ENCODE measurements around the gene PRELP. TPM values are rescaled to one million over a fixed set of nuclear protein-coding genes. Genes with fewer than 3 reads are reported as not detected.

The PRELP gene
- total RNA-seq, 1 donor from 2014 or later = 128 TPM

GRCh38 chr1:203448521-203449061, 27.0 kb upstream of the PRELP start:
- no peak for DNase-seq (ENCODE audit: extremely low spot score in 2 of 2)
- intact Hi-C loops (cut with DNase I) = loop anchor here (2.0 kb wide), 1 partner anchor 60 kb away; no protein-coding TSS in a partner anchor
- no peaks in the 10 kb centered on the region for H3K36me3 ChIP-seq
- H3K27ac ChIP-seq = peak overlapping the region; percentile 88
- TF ChIP-seq, protein P1, sequence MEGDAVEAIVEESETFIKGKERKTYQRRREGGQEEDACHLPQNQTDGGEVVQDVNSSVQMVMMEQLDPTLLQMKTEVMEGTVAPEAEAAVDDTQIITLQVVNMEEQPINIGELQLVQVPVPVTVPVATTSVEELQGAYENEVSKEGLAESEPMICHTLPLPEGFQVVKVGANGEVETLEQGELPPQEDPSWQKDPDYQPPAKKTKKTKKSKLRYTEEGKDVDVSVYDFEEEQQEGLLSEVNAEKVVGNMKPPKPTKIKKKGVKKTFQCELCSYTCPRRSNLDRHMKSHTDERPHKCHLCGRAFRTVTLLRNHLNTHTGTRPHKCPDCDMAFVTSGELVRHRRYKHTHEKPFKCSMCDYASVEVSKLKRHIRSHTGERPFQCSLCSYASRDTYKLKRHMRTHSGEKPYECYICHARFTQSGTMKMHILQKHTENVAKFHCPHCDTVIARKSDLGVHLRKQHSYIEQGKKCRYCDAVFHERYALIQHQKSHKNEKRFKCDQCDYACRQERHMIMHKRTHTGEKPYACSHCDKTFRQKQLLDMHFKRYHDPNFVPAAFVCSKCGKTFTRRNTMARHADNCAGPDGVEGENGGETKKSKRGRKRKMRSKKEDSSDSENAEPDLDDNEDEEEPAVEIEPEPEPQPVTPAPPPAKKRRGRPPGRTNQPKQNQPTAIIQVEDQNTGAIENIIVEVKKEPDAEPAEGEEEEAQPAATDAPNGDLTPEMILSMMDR (IDR thresholded peaks at IDR 0.05) = no peak
- TF ChIP-seq POLR2AphosphoS5 (IDR thresholded peaks at IDR 0.05; ENCODE audit: insufficient read depth in 1 of 2, low read depth in 1 of 2) = peak; percentile 77 to 83
- TF ChIP-seq POLR2A (IDR thresholded peaks at IDR 0.05) = peak in 1 of 2 donors; percentile 17
- no peak overlapping the region for H3K4me3 ChIP-seq
- H3K9me3 ChIP-seq = no peaks in the 10 kb centered on the region
- H3K4me1 ChIP-seq = peaks cover 36% of the 10 kb centered on the region
- H3K27me3 ChIP-seq = no peaks in the 10 kb centered on the region

DNA sequence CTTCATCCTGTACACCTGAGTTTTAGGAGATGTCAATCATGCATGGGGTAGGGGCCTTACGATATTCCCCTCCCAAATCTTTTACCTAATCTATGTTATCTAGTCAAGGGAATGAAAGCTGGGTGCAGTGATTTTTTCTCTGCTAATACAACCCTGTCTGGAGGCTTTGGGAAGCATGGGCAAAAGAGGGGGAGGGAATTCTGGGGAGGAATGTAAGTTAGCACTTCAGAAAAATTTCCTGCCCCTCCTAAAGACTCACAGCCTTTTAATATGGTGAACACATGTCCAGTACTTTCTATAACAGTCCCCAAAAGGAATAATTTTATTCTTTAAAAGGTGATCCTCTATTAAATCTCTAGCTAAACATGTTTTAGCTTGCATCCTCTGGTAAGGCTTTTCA, 25.6 kb upstream of the PRELP start:
- H3K27me3 ChIP-seq = no peaks in the 10 kb centered on the region
- DNase-seq (ENCODE audit: extremely low spot score in 2 of 2) = no peak
- H3K4me1 ChIP-seq = peaks cover 36% of the 10 kb centered on the region
- TF ChIP-seq, protein P1 (IDR thresholded peaks at IDR 0.05) = no peak
- no peak for TF ChIP-seq POLR2AphosphoS5 (IDR thresholded peaks at IDR 0.05; ENCODE audit: insufficient read depth in 1 of 2, low read depth in 1 of 2)
- TF ChIP-seq POLR2A (IDR thresholded peaks at IDR 0.05) = no peak
- H3K36me3 ChIP-seq = no peaks in the 10 kb centered on the region
- peak overlapping the region; percentile 88 for H3K27ac ChIP-seq
- no peak overlapping the region for H3K4me3 ChIP-seq
- intact Hi-C loops (cut with DNase I) = no loop called here
- no peaks in the 10 kb centered on the region for H3K9me3 ChIP-seq

DNA sequence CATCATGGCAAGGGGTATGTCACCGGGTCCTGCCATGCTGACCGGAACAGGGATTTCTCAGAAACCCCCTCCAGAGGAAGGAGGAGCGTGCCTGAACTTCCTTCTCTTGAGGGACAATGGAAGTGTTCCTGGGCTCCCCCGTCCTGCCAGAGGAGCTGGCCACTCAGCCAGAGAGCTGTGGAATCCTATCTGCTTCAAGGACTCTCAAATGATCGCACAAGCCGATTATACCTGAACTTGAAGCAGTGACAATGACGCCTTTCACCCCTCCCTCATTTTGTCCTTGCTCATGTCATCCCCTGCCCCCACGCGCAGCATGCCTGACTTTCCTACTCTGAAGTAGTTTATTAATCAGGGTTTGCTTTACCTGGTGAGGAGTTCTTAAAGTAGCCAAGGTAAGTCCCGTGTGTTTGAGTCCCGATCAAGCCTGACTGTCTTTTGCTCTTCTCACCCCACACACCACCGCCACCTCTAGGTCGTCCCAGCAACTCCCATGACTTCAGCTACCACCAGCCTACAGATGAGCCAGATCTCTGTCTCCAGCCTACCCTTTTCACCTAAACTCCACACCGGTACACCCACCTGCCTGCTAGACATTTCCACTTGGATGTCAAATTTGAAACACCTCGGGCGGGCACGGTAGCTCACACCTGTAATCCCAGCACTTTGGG, 25.0 kb upstream of the PRELP start:
- H3K27me3 ChIP-seq = no peaks in the 10 kb centered on the region
- intact Hi-C loops (cut with DNase I) = no loop called here
- no peaks in the 10 kb centered on the region for H3K9me3 ChIP-seq
- no peak for DNase-seq (ENCODE audit: extremely low spot score in 2 of 2)
- no peaks in the 10 kb centered on the region for H3K36me3 ChIP-seq
- no peak for TF ChIP-seq POLR2AphosphoS5 (IDR thresholded peaks at IDR 0.05; ENCODE audit: insufficient read depth in 1 of 2, low read depth in 1 of 2)
- no peak for TF ChIP-seq POLR2A (IDR thresholded peaks at IDR 0.05)
- TF ChIP-seq, protein P1 (IDR thresholded peaks at IDR 0.05) = no peak
- H3K4me1 ChIP-seq = peaks cover 36% of the 10 kb centered on the region
- peak overlapping the region; percentile 88 for H3K27ac ChIP-seq
- no peak overlapping the region for H3K4me3 ChIP-seq

DNA sequence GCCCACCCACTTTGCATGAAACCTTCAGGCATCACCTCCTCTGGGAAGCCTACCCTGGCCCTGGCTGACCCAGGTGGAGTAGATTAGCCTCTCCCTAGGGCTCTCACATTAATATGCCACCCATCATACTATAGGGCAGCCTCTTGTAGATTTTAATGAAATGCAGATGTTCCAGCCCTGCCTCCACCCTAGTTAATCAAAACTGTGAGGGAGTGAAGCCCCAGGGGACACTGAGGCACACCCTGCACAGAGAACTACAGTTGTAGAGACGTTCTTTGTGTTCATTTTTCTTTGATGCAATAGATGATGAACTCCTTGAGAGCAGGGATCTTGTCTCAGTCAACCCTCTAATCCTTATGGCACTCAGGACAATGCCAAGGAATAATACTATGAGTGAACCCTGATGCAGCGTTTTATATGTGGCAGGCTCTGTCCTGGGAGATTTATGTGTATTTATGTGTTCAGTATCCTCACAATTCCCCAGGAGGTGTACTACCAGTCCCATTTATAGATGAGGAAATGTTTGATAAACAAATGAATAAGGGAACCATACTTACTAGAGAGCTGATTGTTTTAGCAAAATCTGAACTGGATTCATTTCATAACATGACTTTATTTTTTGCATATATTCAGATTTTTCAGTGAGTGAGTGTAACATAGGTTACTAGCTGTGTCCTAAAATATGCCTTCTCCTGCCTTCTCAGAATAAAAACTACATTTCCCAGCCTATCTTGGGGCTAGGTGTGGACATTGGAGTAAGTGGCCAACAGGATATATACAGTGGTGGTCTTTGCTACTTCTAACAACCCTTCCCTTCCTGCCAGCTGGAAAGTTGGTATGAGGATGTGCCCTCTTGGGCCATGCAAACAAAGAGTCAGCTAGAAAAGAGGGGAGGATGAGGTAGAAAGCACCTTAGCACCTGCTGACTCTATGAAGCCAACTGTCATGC, 23.5 kb upstream of the PRELP start:
- intact Hi-C loops (cut with DNase I) = no loop called here
- peak overlapping the region; percentile 88 for H3K27ac ChIP-seq
- H3K27me3 ChIP-seq = no peaks in the 10 kb centered on the region
- no peak overlapping the region for H3K4me3 ChIP-seq
- no peaks in the 10 kb centered on the region for H3K36me3 ChIP-seq
- TF ChIP-seq, protein P1 (IDR thresholded peaks at IDR 0.05) = no peak
- TF ChIP-seq POLR2A (IDR thresholded peaks at IDR 0.05) = no peak
- TF ChIP-seq POLR2AphosphoS5 (IDR thresholded peaks at IDR 0.05; ENCODE audit: insufficient read depth in 1 of 2, low read depth in 1 of 2) = no peak
- peaks cover 36% of the 10 kb centered on the region for H3K4me1 ChIP-seq
- no peaks in the 10 kb centered on the region for H3K9me3 ChIP-seq
- no peak for DNase-seq (ENCODE audit: extremely low spot score in 2 of 2)
